Measurements from ENCODE around the gene CRAMP1.

Gene CRAMP1

DNA sequence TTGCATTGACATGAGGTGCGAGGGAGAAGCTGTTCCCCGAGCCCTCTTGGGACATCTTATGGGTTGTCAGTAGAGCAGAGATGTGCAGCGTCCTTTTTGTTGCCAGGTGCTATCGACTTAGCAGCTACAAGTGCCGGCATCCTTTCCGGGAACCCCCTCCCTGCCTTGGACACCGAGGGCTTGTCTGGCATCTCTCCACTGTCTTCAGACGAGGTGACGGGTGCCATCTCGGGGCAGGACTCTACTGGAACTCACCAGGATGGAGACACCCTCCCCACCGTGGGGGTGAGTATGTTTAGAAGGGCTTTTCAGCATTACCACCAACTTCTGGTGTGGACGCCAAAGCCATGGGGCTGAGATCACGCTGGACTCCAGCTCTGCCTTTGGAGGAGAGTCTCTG is 54.2 kb downstream of the CRAMP1 start:
- peaks cover 82% of the 10 kb centered on the region for H3K36me3 ChIP-seq (ENCODE audit: control insufficient read depth, insufficient read depth, low read length)
- H3K27me3 ChIP-seq (replicated peaks; ENCODE audit: control insufficient read depth, insufficient read depth, low read length, poor library complexity, severe bottlenecking), result no peaks in the 10 kb centered on the region

DNA sequence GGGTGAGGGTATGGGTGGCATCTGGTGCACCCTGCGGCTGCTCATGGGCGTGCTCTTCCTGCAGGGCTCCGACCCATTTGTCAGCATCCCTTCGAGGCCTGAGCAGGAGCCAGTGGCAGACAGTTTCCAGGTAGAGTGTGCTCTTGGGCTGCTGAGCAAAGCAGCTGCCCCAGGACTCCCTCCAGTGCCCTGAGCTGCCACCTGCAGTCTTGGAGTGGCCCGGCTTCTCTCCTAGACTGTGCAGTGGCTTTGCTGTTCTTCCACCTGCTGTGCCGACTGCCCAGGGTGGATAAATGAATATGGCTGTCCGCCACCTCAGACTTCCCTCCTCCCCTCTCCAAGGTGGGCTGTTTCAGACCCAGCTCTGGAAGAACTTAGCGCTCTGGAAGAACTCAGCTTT is 55.1 kb downstream of the CRAMP1 start:
- H3K36me3 ChIP-seq (ENCODE audit: control insufficient read depth, insufficient read depth, low read length), result peaks cover 85% of the 10 kb centered on the region
- no peaks in the 10 kb centered on the region for H3K27me3 ChIP-seq (replicated peaks; ENCODE audit: control insufficient read depth, insufficient read depth, low read length, poor library complexity, severe bottlenecking)
- no peaks in the 10 kb centered on the region for H3K4me1 ChIP-seq (ENCODE audit: control insufficient read depth, insufficient read depth, low read length, poor library complexity, severe bottlenecking)
- no peaks in the 10 kb centered on the region for H3K9me3 ChIP-seq (ENCODE audit: control insufficient read depth, low read length)
- H3K4me3 ChIP-seq (ENCODE audit: insufficient read depth, low read depth, low read length, poor library complexity, severe bottlenecking), result no peak overlapping the region
- DNase-seq, result no peak
- no peak overlapping the region for H3K27ac ChIP-seq (ENCODE audit: insufficient read depth, low read length, poor library complexity, severe bottlenecking)

More for the DNA sequence above, 54.2 kb downstream of the CRAMP1 start:
- H3K4me1 ChIP-seq (ENCODE audit: control insufficient read depth, insufficient read depth, low read length, poor library complexity, severe bottlenecking), result no peaks in the 10 kb centered on the region
- no peak overlapping the region for H3K4me3 ChIP-seq (ENCODE audit: insufficient read depth, low read depth, low read length, poor library complexity, severe bottlenecking)
- no peaks in the 10 kb centered on the region for H3K9me3 ChIP-seq (ENCODE audit: control insufficient read depth, low read length)
- no peak overlapping the region for H3K27ac ChIP-seq (ENCODE audit: insufficient read depth, low read length, poor library complexity, severe bottlenecking)
- DNase-seq, result no peak

- H3K27me3 ChIP-seq (replicated peaks; ENCODE audit: control insufficient read depth, insufficient read depth, low read length, poor library complexity, severe bottlenecking), result no peaks in the 10 kb centered on the region
- H3K27ac ChIP-seq (ENCODE audit: insufficient read depth, low read length, poor library complexity, severe bottlenecking), result no peak overlapping the region
- DNase-seq, result no peak
- no peak overlapping the region for H3K4me3 ChIP-seq (ENCODE audit: insufficient read depth, low read depth, low read length, poor library complexity, severe bottlenecking)
- peaks cover 83% of the 10 kb centered on the region for H3K36me3 ChIP-seq (ENCODE audit: control insufficient read depth, insufficient read depth, low read length)
- no peaks in the 10 kb centered on the region for H3K9me3 ChIP-seq (ENCODE audit: control insufficient read depth, low read length)
- no peaks in the 10 kb centered on the region for H3K4me1 ChIP-seq (ENCODE audit: control insufficient read depth, insufficient read depth, low read length, poor library complexity, severe bottlenecking)
These were observed 55.8 kb downstream of the CRAMP1 start for GRCh38 chr16:1667916-1668315.

DNA sequence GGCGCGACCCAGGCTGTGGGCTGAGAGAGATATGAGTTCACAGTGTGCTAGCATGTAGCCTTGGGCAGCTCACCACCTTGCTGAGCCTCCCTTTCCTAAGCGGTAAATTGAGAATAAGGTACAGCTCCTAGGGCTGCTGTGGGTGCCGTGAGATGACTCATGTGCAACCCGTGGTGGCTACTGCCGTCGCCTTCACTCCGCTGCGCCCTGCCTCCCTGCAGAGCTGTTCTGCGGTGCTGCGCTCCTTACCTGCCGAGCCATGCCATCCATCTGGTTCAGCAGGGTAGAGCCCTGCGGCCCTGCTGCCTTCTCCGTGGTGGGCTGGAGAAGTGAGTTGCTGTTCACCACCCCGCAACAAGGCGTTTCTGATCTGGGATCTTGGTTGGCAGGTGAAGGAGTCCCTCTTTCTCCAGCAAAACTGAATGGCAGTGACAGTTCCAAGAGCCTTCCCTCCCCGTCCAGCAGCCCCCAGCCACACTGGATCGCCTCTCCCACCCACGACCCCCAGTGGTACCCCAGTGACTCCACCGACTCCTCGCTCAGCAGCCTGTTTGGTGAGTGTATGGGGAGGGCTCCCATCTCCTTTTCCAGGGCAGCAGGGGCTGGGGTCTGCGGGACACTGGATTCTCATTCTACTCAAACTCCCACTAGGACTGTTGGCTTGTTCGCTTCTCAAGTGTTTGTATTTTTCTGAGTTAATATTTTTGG is 56.6 kb downstream of the CRAMP1 start:
- Histone ChIP-seq H3K27ac (ENCODE audit: insufficient read depth, low read length, poor library complexity, severe bottlenecking) (no peak overlapping the region), H3K9me3 (ENCODE audit: control insufficient read depth, low read length) (no peaks in the 10 kb centered on the region), H3K4me3 (ENCODE audit: insufficient read depth, low read depth, low read length, poor library complexity, severe bottlenecking) (no peak overlapping the region), H3K27me3 (replicated peaks; ENCODE audit: control insufficient read depth, insufficient read depth, low read length, poor library complexity, severe bottlenecking) (no peaks in the 10 kb centered on the region), H3K36me3 (ENCODE audit: control insufficient read depth, insufficient read depth, low read length) (peaks cover 81% of the 10 kb centered on the region), H3K4me1 (ENCODE audit: control insufficient read depth, insufficient read depth, low read length, poor library complexity, severe bottlenecking) (no peaks in the 10 kb centered on the region)
- DNase-seq, result no peak

GRCh38 chr16:1669698-1670097 is 57.5 kb downstream of the CRAMP1 start:
- no peak for DNase-seq
- no peaks in the 10 kb centered on the region for H3K4me1 ChIP-seq (ENCODE audit: control insufficient read depth, insufficient read depth, low read length, poor library complexity, severe bottlenecking)
- H3K27ac ChIP-seq (ENCODE audit: insufficient read depth, low read length, poor library complexity, severe bottlenecking), result no peak overlapping the region
- H3K27me3 ChIP-seq (replicated peaks; ENCODE audit: control insufficient read depth, insufficient read depth, low read length, poor library complexity, severe bottlenecking), result no peaks in the 10 kb centered on the region
- H3K36me3 ChIP-seq (ENCODE audit: control insufficient read depth, insufficient read depth, low read length), result peaks cover 80% of the 10 kb centered on the region
- H3K4me3 ChIP-seq (ENCODE audit: insufficient read depth, low read depth, low read length, poor library complexity, severe bottlenecking), result no peak overlapping the region
- no peaks in the 10 kb centered on the region for H3K9me3 ChIP-seq (ENCODE audit: control insufficient read depth, low read length)

DNA sequence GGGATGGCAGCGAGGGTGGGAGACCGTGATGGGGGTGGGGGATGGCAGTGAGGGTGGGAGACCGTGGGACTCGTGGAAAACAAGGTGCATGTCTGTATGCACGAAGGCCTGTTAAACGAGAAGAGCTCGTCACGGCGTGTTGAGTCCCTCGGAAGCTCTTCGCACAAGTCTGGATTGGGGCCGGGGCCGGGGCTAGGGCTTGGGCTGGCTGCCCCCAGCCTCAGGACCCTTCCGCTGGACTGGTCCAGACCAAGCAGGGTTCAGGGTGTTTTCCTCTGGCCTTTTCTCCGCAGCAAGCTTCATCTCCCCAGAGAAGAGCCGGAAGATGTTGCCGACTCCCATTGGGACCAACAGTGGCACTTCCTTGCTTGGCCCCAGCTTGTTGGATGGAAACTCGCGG is 58.2 kb downstream of the CRAMP1 start:
- no peak for DNase-seq

DNA sequence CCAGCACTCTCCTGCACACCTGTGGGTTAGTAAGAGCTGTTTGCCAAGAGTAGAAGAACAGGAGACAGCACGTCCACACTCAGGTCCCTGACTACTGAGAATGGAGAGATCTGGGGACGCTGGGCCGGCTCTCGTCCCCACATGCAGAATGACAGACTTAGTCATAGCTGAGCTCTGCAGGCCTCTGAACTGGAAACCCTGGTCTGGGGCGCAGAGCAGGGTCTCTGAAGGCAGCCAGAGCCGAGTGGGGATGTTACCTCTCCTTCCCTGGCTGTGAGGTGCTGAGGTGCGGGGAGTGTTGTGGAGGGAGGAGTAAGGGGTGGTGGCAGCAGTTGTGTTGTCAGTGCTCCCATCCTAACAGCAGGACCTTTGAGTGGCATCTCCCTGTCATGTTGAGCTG is 58.7 kb downstream of the CRAMP1 start:
- Histone ChIP-seq H3K36me3 (ENCODE audit: control insufficient read depth, insufficient read depth, low read length) (peaks cover 72% of the 10 kb centered on the region), H3K4me3 (ENCODE audit: insufficient read depth, low read depth, low read length, poor library complexity, severe bottlenecking) (no peak overlapping the region), H3K27ac (ENCODE audit: insufficient read depth, low read length, poor library complexity, severe bottlenecking) (no peak overlapping the region), H3K27me3 (replicated peaks; ENCODE audit: control insufficient read depth, insufficient read depth, low read length, poor library complexity, severe bottlenecking) (no peaks in the 10 kb centered on the region), H3K4me1 (ENCODE audit: control insufficient read depth, insufficient read depth, low read length, poor library complexity, severe bottlenecking) (no peaks in the 10 kb centered on the region), H3K9me3 (ENCODE audit: control insufficient read depth, low read length) (no peaks in the 10 kb centered on the region)
- no peak for DNase-seq

More for the DNA sequence above, 58.2 kb downstream of the CRAMP1 start:
- H3K36me3 ChIP-seq (ENCODE audit: control insufficient read depth, insufficient read depth, low read length), result peaks cover 77% of the 10 kb centered on the region
- H3K27ac ChIP-seq (ENCODE audit: insufficient read depth, low read length, poor library complexity, severe bottlenecking), result no peak overlapping the region
- H3K4me3 ChIP-seq (ENCODE audit: insufficient read depth, low read depth, low read length, poor library complexity, severe bottlenecking), result no peak overlapping the region
- H3K4me1 ChIP-seq (ENCODE audit: control insufficient read depth, insufficient read depth, low read length, poor library complexity, severe bottlenecking), result no peaks in the 10 kb centered on the region
- H3K27me3 ChIP-seq (replicated peaks; ENCODE audit: control insufficient read depth, insufficient read depth, low read length, poor library complexity, severe bottlenecking), result no peaks in the 10 kb centered on the region
- H3K9me3 ChIP-seq (ENCODE audit: control insufficient read depth, low read length), result no peaks in the 10 kb centered on the region

GRCh38 chr16:1673424-1674151 is 61.4 kb downstream of the CRAMP1 start:
- peaks cover under 1% of the 10 kb centered on the region for H3K4me1 ChIP-seq (ENCODE audit: control insufficient read depth, insufficient read depth, low read length, poor library complexity, severe bottlenecking)

GRCh38 chr16:1674306-1674705 is 62.1 kb downstream of the CRAMP1 start:
- H3K9me3 ChIP-seq (ENCODE audit: control insufficient read depth, low read length), result no peaks in the 10 kb centered on the region
- H3K36me3 ChIP-seq (ENCODE audit: control insufficient read depth, insufficient read depth, low read length), result peaks cover 40% of the 10 kb centered on the region
- H3K27ac ChIP-seq (ENCODE audit: insufficient read depth, low read length, poor library complexity, severe bottlenecking), result no peak overlapping the region
- H3K4me3 ChIP-seq (ENCODE audit: insufficient read depth, low read depth, low read length, poor library complexity, severe bottlenecking), result no peak overlapping the region
- peaks cover 6% of the 10 kb centered on the region for H3K4me1 ChIP-seq (ENCODE audit: control insufficient read depth, insufficient read depth, low read length, poor library complexity, severe bottlenecking)
- no peaks in the 10 kb centered on the region for H3K27me3 ChIP-seq (replicated peaks; ENCODE audit: control insufficient read depth, insufficient read depth, low read length, poor library complexity, severe bottlenecking)
- DNase-seq, result no peak

More at GRCh38 chr16:1673424-1674151, 61.4 kb downstream of the CRAMP1 start:
- Histone ChIP-seq H3K36me3 (ENCODE audit: control insufficient read depth, insufficient read depth, low read length) (peaks cover 46% of the 10 kb centered on the region), H3K4me3 (ENCODE audit: insufficient read depth, low read depth, low read length, poor library complexity, severe bottlenecking) (no peak overlapping the region), H3K27ac (ENCODE audit: insufficient read depth, low read length, poor library complexity, severe bottlenecking) (no peak overlapping the region), H3K9me3 (ENCODE audit: control insufficient read depth, low read length) (no peaks in the 10 kb centered on the region), H3K27me3 (replicated peaks; ENCODE audit: control insufficient read depth, insufficient read depth, low read length, poor library complexity, severe bottlenecking) (no peaks in the 10 kb centered on the region)
- no peak for DNase-seq

Data from effector memory CD4-positive, alpha-beta T cell (primary cell).